Measurements from ENCODE around the gene EIF4G2. TPM values are rescaled to one million over a fixed set of nuclear protein-coding genes. Genes with fewer than 3 reads are reported as not detected.

The EIF4G2 gene
- total RNA-seq, result 675 and 769 TPM in 2 replicates

DNA sequence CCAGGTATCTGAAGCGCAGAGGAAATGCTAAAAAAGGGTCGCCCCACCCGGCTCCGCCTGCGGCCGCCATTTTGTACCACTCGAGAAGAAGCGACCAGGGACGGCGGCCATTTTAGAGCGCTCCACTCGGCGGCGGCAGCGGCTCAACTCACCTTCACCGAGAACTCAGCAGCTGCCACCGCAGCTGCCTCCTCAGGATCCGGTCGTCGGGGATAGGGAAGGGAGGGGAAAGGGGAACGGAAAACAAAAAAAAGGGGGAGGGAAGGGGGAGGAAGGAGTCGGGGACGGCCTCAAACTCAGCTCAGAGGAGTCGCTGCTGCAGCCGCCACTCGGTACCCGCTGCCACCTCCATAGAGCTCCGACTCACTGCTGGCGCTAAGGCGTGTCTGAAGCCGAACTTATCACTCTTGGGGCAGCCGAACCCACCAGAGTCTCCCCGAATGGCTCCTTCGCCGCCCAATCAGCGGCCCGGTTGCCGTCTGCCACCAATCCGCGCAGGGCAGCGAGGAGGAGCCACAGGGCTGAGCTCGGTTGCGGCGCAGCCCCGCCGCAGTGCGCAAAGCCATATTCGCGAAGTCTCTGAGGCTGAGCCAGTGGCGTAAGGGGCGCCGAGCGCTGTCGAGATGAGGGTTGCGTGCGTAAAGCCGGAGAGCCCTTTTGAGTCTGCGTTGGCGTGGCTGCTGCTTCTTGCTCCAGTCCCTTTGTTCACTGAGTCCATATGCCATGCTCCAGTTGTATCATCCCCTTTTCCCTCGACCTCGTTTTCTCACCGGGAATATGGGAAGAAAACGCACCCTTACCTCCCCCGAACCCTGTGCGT lies at the start of gene EIF4G2:
EIF4G2 (minus strand) TSS at position 374 of the 820 bp plus-strand sequence.
- Mint-ChIP-seq H3K36me3 (ENCODE audit: low read depth) (peaks cover 48% of the 10 kb centered on the region), H3K27me3 (no peaks in the 10 kb centered on the region), H3K4me1 (peaks cover 42% of the 10 kb centered on the region), H3K4me3 (peak within 1 kb of the TSS; percentile 97), H3K9me3 (no peaks in the 10 kb centered on the region), H3K27ac (peak within 1 kb of the TSS; percentile 99)
- peak; percentile 96 for DNase-seq
- ChIA-PET CTCF (interaction anchor here (1.0 to 2.8 kb wide), 12 partner anchors 11 to 501 kb away, joined by 3 to 22 read pairs (median 4); partner anchors contain the start of genes CTR9 and ZBED5), POLR2A (interaction anchor here (0.6 to 11.3 kb wide), 54 partner anchors 9 to 1845 kb away, joined by 3 to 470 read pairs (median 6); partner anchors contain the start of genes AMPD3, CTR9, RNF141 and TMEM9B)
- TF ChIP-seq, protein P1, sequence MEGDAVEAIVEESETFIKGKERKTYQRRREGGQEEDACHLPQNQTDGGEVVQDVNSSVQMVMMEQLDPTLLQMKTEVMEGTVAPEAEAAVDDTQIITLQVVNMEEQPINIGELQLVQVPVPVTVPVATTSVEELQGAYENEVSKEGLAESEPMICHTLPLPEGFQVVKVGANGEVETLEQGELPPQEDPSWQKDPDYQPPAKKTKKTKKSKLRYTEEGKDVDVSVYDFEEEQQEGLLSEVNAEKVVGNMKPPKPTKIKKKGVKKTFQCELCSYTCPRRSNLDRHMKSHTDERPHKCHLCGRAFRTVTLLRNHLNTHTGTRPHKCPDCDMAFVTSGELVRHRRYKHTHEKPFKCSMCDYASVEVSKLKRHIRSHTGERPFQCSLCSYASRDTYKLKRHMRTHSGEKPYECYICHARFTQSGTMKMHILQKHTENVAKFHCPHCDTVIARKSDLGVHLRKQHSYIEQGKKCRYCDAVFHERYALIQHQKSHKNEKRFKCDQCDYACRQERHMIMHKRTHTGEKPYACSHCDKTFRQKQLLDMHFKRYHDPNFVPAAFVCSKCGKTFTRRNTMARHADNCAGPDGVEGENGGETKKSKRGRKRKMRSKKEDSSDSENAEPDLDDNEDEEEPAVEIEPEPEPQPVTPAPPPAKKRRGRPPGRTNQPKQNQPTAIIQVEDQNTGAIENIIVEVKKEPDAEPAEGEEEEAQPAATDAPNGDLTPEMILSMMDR (IDR thresholded peaks at IDR 0.05), result no peak
- peak; percentile 91 for ATAC-seq (ENCODE audit: low read depth)
- intact Hi-C loops (cut with micrococcal nuclease), result loop anchor here (1.0 kb wide), 2 partner anchors 17 to 50 kb away; partner anchors contain the start of gene ZBED5

DNA sequence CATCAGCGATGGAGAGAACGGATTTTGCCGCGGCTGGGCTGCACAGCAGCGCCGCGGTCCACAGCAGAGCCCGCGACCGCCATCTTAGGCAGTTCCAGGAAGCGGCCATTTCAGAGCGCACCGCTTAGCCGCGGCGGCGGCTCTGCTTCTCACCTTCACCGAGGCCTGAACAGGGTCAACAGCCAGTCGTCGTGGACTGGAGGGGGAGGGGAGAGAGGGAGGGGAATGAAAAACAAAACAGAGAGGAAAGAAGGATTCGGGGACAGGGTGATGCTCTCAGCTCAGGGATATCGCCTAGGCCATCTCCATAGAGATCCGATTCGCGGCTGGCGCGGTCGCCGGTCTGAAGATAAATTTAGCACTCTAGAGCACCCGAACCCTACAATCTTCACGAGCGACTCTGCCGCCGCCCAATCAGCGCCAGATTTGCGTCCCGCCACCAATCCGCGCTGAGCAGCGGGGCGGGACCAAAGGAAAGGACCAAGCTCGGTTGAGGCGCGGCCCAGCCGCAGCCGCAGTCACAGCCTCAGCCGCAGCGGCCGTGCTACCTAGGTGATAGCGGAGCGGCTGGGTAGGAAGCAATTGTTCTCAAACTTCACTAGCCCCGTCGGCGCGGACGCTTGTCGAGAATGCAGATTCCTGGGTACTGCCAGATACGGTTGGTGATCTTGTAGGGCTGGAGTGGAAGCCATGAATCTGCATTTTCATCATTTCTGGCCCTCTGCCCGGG lies 49.1 kb upstream of the EIF4G2 start, which contains the start of gene ZBED5:
ZBED5 (minus strand) TSS at position 345 of the 730 bp plus-strand sequence. CDS start 3,108 bp downstream, outside the sequence.
- H3K27ac Mint-ChIP-seq, result peak within 1 kb of the TSS; percentile 100
- DNase-seq, result peak; percentile 93
- POLR2A ChIA-PET, result interaction anchor here (0.5 to 12.3 kb wide), 38 partner anchors 9 to 1397 kb away, joined by 3 to 470 read pairs (median 4); partner anchors contain the start of genes ADM, CTR9, EIF4G2 and RNF141
- H3K36me3 Mint-ChIP-seq (ENCODE audit: low read depth), result peaks cover 52% of the 10 kb centered on the region
- peak within 1 kb of the TSS; percentile 100 for H3K4me3 Mint-ChIP-seq
- intact Hi-C loops (cut with micrococcal nuclease), result loop anchor here (1.0 to 10.0 kb wide), 12 partner anchors 11 to 1393 kb away; partner anchors contain the start of genes CTR9, EIF4G2, SBF2 and ZNF143
- no peaks in the 10 kb centered on the region for H3K27me3 Mint-ChIP-seq
- CTCF ChIA-PET, result interaction anchor here (0.8 to 2.0 kb wide), 5 partner anchors 21 to 317 kb away, joined by 3 to 7 read pairs (median 6); partner anchors contain the start of genes EIF4G2 and RNF141
- H3K4me1 Mint-ChIP-seq, result peaks cover 48% of the 10 kb centered on the region
- TF ChIP-seq, protein P1 (IDR thresholded peaks at IDR 0.05), result no peak
- no peaks in the 10 kb centered on the region for H3K9me3 Mint-ChIP-seq
- peak; percentile 89 for ATAC-seq (ENCODE audit: low read depth)

DNA sequence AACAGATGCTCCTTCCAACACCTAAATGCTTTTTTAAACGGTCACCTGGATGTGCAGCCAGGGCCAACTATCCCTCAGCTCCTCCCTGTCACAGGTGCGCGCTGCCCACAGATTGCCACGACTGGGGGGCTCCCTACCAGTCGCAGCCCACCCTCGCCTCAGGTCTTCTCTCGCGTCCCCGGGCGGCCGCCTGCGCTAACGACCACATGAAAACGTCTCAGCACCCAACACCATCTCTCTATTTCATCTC lies 48.7 kb upstream of the EIF4G2 start:
- no peaks in the 10 kb centered on the region for H3K27me3 Mint-ChIP-seq
- TF ChIP-seq, protein P1 (IDR thresholded peaks at IDR 0.05), result no peak
- peak overlapping the region; percentile 100 for H3K4me3 Mint-ChIP-seq
- intact Hi-C loops (cut with micrococcal nuclease), result loop anchor here (2.0 to 10.0 kb wide), 3 partner anchors 15 to 1393 kb away; partner anchors contain the start of genes SBF2 and ZNF143
- H3K36me3 Mint-ChIP-seq (ENCODE audit: low read depth), result peaks cover 53% of the 10 kb centered on the region
- ChIA-PET CTCF (interaction anchor here (0.8 to 2.0 kb wide), 4 partner anchors 21 to 316 kb away, joined by 3 to 7 read pairs (median 6); partner anchors contain the start of genes EIF4G2 and RNF141), POLR2A (interaction anchor here (1.0 to 12.3 kb wide), 30 partner anchors 9 to 1396 kb away, joined by 3 to 470 read pairs (median 4); partner anchors contain the start of genes EIF4G2, RNF141, USP47 and ZNF143)
- H3K9me3 Mint-ChIP-seq, result no peaks in the 10 kb centered on the region
- peak; percentile 13 for ATAC-seq (ENCODE audit: low read depth)
- DNase-seq, result no peak
- peaks cover 44% of the 10 kb centered on the region for H3K4me1 Mint-ChIP-seq
- H3K27ac Mint-ChIP-seq, result peak overlapping the region; percentile 100

DNA sequence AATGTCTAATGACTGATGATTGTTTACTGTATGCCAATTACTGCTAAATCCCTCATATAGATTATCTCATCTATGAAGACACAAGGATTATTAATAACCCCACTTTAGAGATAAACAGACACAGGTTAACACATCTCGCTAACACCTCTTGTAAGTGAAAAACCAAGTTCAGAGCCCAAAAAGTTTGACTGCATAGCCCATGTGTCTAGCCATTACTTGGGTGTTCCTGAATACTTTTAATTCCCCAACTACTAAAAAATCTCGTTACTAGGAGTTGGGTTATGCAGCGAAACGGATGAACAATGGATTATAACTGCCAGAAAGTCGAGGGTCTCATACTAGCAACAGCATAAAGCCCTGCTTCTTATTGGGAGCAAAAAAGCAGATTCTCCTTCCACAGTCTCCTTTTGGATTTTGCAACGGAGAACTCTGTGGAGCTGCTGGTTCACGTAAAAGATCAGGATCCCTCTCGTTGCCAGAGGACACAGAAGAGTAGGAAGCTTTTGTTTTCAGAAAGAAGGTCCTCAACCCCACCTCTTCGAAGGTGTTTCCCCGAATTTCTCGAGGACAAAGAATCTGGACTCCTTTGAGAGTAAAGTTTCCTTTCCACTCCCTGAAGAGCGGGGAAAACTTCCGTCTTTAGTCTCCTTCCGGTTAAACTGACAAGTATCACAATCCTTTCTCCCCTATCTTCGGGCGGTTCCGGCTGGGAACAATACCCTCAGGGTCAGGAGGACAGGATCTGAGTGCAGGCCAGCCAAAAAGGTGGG lies 48.1 kb upstream of the EIF4G2 start:
- ATAC-seq (ENCODE audit: low read depth) (no peak), DNase-seq (no peak)
- Mint-ChIP-seq H3K4me3 (peak overlapping the region; percentile 100), H3K9me3 (no peaks in the 10 kb centered on the region), H3K4me1 (peaks cover 48% of the 10 kb centered on the region), H3K27ac (peak overlapping the region; percentile 100), H3K27me3 (no peaks in the 10 kb centered on the region), H3K36me3 (ENCODE audit: low read depth) (peaks cover 58% of the 10 kb centered on the region)
- intact Hi-C loops (cut with micrococcal nuclease), result loop anchor here (2.0 to 10.0 kb wide), 3 partner anchors 14 to 1392 kb away; partner anchors contain the start of genes SBF2 and ZNF143
- TF ChIP-seq, protein P1 (IDR thresholded peaks at IDR 0.05), result no peak
- CTCF ChIA-PET, result interaction anchor here (1.5 to 2.0 kb wide), 3 partner anchors 22 to 64 kb away, joined by 6 to 7 read pairs (median 6); partner anchors contain the start of gene EIF4G2
- POLR2A ChIA-PET, result interaction anchor here (1.1 to 12.3 kb wide), 18 partner anchors 9 to 1396 kb away, joined by 4 to 470 read pairs (median 8); partner anchors contain the start of genes EIF4G2, USP47 and ZNF143
